Measurements from ENCODE around the gene KRTCAP2.

KRTCAP2 gene

GRCh38 chr1:155134322-155134721, 38.8 kb downstream of the KRTCAP2 start:
- DNase-seq (ENCODE audit: low spot score), result no peak

GRCh38 chr1:155133799-155134281, 39.3 kb downstream of the KRTCAP2 start:
- DNase-seq (ENCODE audit: low spot score), result no peak

- DNase-seq (ENCODE audit: low spot score), result no peak
Measured at GRCh38 chr1:155131856-155132255, 41.2 kb downstream of the KRTCAP2 start.

GRCh38 chr1:155131285-155131684, 41.8 kb downstream of the KRTCAP2 start:
- no peak for DNase-seq (ENCODE audit: low spot score)

GRCh38 chr1:155130272-155131006, 42.7 kb downstream of the KRTCAP2 start:
- DNase-seq (ENCODE audit: low spot score), result no peak

- DNase-seq (ENCODE audit: low spot score), result no peak
Measured at GRCh38 chr1:155128755-155129473, 44.2 kb downstream of the KRTCAP2 start.

GRCh38 chr1:155127967-155128754, 44.9 kb downstream of the KRTCAP2 start:
- no peak for DNase-seq (ENCODE audit: low spot score)

GRCh38 chr1:155127105-155127966, 45.8 kb downstream of the KRTCAP2 start, which contains the start of gene EFNA1:
TSS of gene EFNA1 (plus strand) at chr1:155127876. CDS start at chr1:155127978, 102 bp downstream.
- DNase-seq (ENCODE audit: low spot score), result peak; percentile 58

GRCh38 chr1:155126556-155127104, 46.5 kb downstream of the KRTCAP2 start:
- DNase-seq (ENCODE audit: low spot score), result no peak

- no peak for DNase-seq (ENCODE audit: low spot score)
Measured at GRCh38 chr1:155125946-155126555, 47.1 kb downstream of the KRTCAP2 start.

GRCh38 chr1:155125511-155125945, 47.6 kb downstream of the KRTCAP2 start:
- DNase-seq (ENCODE audit: low spot score), result no peak

GRCh38 chr1:155124503-155125463, 48.3 kb downstream of the KRTCAP2 start:
- DNase-seq (ENCODE audit: low spot score), result no peak

- no peak for DNase-seq (ENCODE audit: low spot score)
Measured at GRCh38 chr1:155123801-155124200, 49.3 kb downstream of the KRTCAP2 start.

GRCh38 chr1:155122308-155122707, 50.8 kb downstream of the KRTCAP2 start:
- DNase-seq (ENCODE audit: low spot score), result peak; percentile 0

- DNase-seq (ENCODE audit: low spot score), result peak; percentile 1
Measured at GRCh38 chr1:155121249-155121648, 51.9 kb downstream of the KRTCAP2 start.

- DNase-seq (ENCODE audit: low spot score), result no peak
Measured at GRCh38 chr1:155120253-155120652, 52.9 kb downstream of the KRTCAP2 start.

Data from AG08396 (cell line).